Measurements from ENCODE around the gene TMTC2.

DNA sequence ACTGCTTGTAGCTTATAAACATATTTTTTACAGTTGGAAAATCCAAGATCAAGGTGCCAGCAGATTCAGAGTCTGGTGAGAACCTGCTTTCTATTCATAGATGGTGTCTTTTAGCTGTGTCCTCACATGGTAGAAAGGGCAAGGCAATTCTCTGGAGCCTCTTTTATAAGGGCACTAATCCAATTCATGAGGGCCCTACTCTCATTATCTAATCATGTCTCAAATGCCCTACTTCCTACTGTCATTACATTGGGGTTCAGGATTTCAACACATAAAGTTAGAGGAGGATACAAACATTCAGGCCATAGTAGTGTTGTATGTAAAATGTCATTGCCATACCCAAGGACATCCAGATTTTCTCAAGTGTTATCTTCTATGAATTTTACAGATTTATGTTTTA is 496.4 kb downstream of the TMTC2 start:
- TF ChIP-seq CTCF (IDR thresholded peaks at IDR 0.05; ENCODE audit: low read length) (no peak), EZH2 (IDR thresholded peaks at IDR 0.05; ENCODE audit: borderline replicate concordance, low read length) (no peak)
